ENCODE data around the gene ZNF653.

Gene ZNF653, protein sequence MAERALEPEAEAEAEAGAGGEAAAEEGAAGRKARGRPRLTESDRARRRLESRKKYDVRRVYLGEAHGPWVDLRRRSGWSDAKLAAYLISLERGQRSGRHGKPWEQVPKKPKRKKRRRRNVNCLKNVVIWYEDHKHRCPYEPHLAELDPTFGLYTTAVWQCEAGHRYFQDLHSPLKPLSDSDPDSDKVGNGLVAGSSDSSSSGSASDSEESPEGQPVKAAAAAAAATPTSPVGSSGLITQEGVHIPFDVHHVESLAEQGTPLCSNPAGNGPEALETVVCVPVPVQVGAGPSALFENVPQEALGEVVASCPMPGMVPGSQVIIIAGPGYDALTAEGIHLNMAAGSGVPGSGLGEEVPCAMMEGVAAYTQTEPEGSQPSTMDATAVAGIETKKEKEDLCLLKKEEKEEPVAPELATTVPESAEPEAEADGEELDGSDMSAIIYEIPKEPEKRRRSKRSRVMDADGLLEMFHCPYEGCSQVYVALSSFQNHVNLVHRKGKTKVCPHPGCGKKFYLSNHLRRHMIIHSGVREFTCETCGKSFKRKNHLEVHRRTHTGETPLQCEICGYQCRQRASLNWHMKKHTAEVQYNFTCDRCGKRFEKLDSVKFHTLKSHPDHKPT

DNA sequence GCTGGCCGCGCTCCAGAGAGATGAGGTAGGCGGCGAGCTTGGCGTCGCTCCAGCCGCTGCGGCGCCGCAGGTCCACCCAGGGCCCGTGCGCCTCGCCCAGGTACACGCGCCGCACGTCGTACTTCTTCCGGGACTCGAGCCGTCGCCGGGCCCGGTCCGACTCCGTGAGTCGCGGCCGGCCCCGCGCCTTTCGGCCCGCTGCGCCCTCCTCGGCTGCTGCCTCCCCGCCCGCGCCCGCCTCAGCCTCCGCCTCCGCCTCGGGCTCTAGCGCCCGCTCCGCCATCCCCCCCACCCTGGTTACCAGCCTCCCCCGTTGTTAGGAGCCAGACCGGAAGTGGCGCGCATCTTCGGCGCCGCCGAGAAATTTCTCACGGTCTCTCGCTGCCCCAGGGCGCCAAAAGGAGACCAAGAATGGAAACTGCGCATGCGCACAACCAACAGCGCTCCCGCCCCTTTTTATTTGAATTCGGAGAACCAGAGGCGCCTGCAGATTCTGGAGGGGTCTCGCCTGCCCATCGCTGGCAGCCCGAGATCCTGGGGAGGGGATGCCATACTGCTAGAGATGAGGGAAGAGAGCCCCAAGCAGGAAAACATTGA, at the start of gene ZNF653:
ZNF653 (minus strand) TSS at position 336 of the 597 bp plus-strand sequence; CDS start at position 283, 53 bp downstream.
- H3K27me3 Mint-ChIP-seq = no peaks in the 10 kb centered on the region
- no peaks in the 10 kb centered on the region for H3K9me3 Mint-ChIP-seq
- peaks cover 33% of the 10 kb centered on the region for H3K4me1 Mint-ChIP-seq
- H3K27ac Mint-ChIP-seq (ENCODE audit: low read depth) = peak within 1 kb of the TSS; percentile 97
- DNase-seq (ENCODE audit: low spot score in 2 of 2) (peak; percentile 93 to 94), ATAC-seq (replicated peaks; ENCODE audit: extremely low read depth, poor library complexity, severe bottlenecking) (peak; percentile 67)
- H3K4me3 Mint-ChIP-seq = peak within 1 kb of the TSS; percentile 88
- peaks cover 20% of the 10 kb centered on the region for H3K36me3 Mint-ChIP-seq (ENCODE audit: insufficient read depth)

DNA sequence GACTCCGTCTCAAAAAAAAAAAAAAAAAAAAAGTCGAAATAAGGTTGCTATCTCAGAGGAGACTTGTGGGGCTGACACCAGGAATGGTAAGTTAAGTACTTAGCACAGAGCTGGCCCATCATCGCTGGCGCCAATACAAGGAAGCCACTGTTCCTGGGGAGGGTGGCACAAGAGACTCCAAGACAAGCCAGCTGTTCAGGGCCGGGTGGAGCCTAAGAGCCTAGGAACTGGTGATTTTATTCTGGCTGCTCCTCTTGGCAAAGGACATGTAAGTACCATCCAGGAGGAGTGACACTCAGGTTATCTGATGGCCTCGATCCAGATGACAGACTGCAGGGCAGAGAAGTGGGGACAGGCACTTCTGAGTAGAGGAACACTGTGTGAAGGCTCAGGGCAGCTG, 49.6 kb upstream of the ZNF653 start:
- H3K27ac Mint-ChIP-seq (ENCODE audit: low read depth) = peak overlapping the region; percentile 20
- DNase-seq (ENCODE audit: low spot score in 2 of 2) (no peak), ATAC-seq (replicated peaks; ENCODE audit: extremely low read depth, poor library complexity, severe bottlenecking) (no peak)
- H3K4me3 Mint-ChIP-seq = peak overlapping the region; percentile 6
- no peaks in the 10 kb centered on the region for H3K9me3 Mint-ChIP-seq
- H3K27me3 Mint-ChIP-seq = no peaks in the 10 kb centered on the region
- peaks cover 38% of the 10 kb centered on the region for H3K4me1 Mint-ChIP-seq
- H3K36me3 Mint-ChIP-seq (ENCODE audit: insufficient read depth) = peaks cover 22% of the 10 kb centered on the region

DNA sequence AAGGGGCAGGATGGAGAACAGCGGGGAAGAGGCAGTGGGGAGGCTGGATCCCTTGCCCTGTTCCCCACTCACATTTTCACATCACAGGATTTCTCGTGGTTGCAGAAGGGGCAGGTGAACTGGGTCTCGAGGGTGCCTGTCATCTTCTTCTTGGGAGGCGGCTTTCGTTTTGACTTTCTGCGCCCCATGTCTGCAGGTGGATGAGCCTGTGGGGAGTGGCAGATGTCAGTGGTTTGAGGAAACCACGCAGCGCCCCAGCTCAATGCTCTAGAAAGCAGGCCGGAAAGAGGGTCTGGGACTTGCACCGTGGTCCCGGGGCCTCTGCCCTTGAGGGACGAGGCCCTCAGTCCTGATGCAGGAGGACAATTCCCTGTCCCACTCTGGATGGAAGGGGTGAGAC, 48.5 kb upstream of the ZNF653 start:
- H3K4me1 Mint-ChIP-seq = peaks cover 33% of the 10 kb centered on the region
- DNase-seq (ENCODE audit: low spot score in 2 of 2) (no peak), ATAC-seq (replicated peaks; ENCODE audit: extremely low read depth, poor library complexity, severe bottlenecking) (no peak)

DNA sequence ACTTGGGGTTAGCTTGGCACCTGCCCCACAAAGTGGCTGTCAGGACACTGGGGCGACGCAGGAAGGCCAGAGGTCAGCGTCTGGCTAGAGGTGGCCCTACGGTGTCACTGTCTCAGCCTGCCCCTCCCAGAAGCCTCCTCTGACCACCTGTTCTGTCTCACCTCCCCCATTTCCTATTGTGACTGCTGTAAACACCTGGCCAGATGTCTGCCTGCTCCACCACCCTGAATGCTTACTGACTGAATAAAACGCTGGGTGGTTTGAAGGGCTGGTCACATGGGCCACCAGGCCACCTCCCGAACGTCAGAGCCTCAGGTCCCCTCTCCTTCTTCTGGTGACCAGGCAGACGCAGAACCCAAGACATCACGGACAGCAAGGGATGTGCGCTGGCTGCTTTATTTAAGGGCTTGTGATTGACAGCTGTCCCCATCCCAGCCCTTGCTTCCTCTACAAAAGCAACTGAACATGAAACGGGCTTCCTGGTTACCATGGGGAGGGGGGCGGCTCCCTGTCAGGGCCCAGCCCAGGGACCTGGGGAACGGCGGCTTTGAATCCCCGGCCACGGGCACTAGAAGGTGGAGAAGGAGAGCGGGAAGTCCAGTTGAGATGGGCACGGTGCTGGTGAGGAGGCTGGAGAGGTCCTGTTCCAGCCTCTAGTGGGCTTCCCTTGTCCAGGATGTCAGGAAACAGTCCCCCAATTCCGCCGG, 47.2 kb upstream of the ZNF653 start:
- ATAC-seq (replicated peaks; ENCODE audit: extremely low read depth, poor library complexity, severe bottlenecking) = no peak
- H3K27ac Mint-ChIP-seq (ENCODE audit: low read depth) = no peak overlapping the region
- no peak overlapping the region for H3K4me3 Mint-ChIP-seq

More for the DNA sequence above, 48.5 kb upstream of the ZNF653 start:
- Mint-ChIP-seq H3K27me3 (no peaks in the 10 kb centered on the region), H3K27ac (ENCODE audit: low read depth) (peak overlapping the region; percentile 55), H3K4me3 (no peak overlapping the region), H3K36me3 (ENCODE audit: insufficient read depth) (peaks cover 16% of the 10 kb centered on the region), H3K9me3 (no peaks in the 10 kb centered on the region)

DNA sequence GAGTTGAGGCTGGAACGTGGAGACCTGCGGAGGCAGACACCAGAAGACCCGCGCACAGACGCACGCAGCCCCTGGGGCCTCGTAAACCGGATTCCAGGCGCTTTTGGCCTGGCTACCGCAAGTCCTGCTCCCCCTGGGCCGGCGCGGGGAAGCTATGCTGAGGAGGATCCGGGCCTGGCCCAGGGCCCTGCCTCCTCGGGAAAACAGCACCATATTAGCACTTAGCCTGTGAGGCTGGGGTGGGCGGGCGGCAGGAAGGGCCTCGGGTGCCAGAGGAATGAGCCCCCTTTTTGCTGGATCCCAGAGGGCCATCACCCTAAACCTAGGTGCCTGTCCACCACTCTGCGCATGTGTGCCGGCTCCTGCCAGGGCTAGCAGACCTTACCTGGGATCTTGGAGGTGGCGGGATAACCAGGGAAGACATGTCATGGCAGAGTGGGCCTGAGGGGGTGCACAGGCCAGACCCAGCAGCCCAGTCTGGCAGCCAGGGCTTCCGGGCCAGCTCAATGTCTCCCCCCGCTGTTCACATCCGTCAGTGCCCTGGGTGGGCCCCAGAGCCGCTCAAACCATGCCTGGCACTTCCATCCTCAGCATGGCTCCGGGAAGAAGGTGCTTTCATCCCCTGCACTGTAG, 46.1 kb upstream of the ZNF653 start:
- Mint-ChIP-seq H3K36me3 (ENCODE audit: insufficient read depth) (peaks cover 12% of the 10 kb centered on the region), H3K4me1 (peaks cover 13% of the 10 kb centered on the region), H3K4me3 (no peak overlapping the region), H3K27ac (ENCODE audit: low read depth) (no peak overlapping the region), H3K9me3 (no peaks in the 10 kb centered on the region), H3K27me3 (no peaks in the 10 kb centered on the region)
- DNase-seq (ENCODE audit: low spot score in 2 of 2) (no peak), ATAC-seq (replicated peaks; ENCODE audit: extremely low read depth, poor library complexity, severe bottlenecking) (no peak)

More for the DNA sequence above, 47.2 kb upstream of the ZNF653 start:
- Mint-ChIP-seq H3K4me1 (peaks cover 21% of the 10 kb centered on the region), H3K36me3 (ENCODE audit: insufficient read depth) (peaks cover 12% of the 10 kb centered on the region), H3K27me3 (no peaks in the 10 kb centered on the region), H3K9me3 (no peaks in the 10 kb centered on the region)
- no peak for DNase-seq (ENCODE audit: low spot score in 2 of 2)

DNA sequence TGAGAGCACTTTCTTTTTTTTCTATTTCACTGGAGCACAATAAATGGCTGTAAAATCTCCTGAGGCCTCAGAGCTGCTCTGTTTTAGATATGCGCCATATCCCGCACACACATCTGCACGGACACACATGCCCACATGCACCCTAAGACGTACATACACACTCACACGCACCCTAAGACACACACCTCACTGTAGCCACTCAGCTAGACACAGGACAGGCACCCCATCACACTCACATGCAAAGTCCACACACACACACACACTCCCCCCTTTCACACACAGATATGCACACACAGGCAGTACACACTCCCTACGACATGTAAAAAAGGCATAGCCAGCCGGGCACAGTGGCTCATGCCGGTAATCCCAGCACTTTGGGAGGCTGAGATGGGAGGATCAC, 44.6 kb upstream of the ZNF653 start:
- H3K4me3 Mint-ChIP-seq = no peak overlapping the region
- no peak for DNase-seq (ENCODE audit: low spot score in 2 of 2)
- H3K27ac Mint-ChIP-seq (ENCODE audit: low read depth) = no peak overlapping the region
- peaks cover 12% of the 10 kb centered on the region for H3K36me3 Mint-ChIP-seq (ENCODE audit: insufficient read depth)
- no peak for ATAC-seq (replicated peaks; ENCODE audit: extremely low read depth, poor library complexity, severe bottlenecking)
- H3K9me3 Mint-ChIP-seq = no peaks in the 10 kb centered on the region
- H3K4me1 Mint-ChIP-seq = peaks cover 2% of the 10 kb centered on the region
- H3K27me3 Mint-ChIP-seq = no peaks in the 10 kb centered on the region

DNA sequence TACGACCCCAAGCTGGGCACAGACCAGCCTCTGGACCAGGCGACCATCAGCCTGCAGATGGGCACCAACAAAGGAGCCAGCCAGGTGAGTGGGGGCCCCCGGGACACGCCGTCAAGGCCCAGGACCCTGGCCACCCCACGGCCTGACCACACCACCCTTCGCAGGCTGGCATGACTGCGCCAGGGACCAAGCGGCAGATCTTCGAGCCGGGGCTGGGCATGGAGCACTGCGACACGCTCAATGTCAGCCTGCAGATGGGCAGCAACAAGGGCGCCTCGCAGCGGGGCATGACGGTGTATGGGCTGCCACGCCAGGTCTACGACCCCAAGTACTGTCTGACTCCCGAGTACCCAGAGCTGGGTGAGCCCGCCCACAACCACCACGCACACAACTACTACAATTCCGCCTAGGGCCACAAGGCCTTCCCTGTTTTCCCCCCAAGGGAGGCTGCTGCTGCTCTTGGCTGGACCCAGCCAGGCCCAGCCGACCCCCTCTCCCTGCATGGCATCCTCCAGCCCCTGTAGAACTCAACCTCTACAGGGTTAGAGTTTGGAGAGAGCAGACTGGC, 43.8 kb upstream of the ZNF653 start:
- H3K27me3 Mint-ChIP-seq = no peaks in the 10 kb centered on the region

DNA sequence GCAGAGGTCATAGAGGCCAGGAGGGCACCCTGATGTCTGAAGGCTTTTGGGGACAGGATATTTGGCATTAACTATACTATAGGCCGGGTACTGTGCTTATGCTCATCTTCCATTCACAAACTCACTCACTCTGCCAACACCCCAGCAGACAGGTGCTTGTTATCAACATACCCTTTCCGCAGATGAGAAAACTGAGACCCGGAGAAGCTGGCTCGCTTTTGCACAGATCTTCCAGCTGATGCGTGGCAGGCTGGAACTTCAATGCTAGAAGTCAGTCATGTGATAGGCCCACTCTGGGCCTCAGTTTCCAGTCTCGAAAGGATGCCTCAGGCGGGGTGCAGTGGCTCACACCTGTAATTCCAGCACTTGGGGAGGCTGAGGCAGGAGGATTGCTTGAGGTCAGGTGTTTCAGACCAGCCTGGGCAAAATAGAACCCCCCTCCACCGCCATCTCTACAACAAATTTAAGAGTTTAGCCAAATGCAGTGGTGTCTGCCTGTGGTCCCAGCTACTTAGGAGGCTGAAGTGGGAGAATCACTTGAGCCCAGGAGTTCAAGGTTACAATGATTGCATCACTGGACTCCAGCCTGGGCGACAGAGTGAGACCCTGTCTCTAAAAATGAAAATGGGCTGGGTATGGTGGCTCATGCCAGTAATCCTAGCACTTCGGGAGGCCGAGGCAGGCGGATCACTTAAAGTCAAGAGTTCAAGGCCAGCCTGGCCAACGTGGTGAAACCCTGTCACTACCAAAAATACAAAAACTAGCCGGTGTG, 42.5 kb upstream of the ZNF653 start:
- Mint-ChIP-seq H3K27me3 (peaks cover 9% of the 10 kb centered on the region), H3K9me3 (no peaks in the 10 kb centered on the region), H3K36me3 (ENCODE audit: insufficient read depth) (peaks cover 8% of the 10 kb centered on the region), H3K27ac (ENCODE audit: low read depth) (no peak overlapping the region), H3K4me3 (no peak overlapping the region), H3K4me1 (no peaks in the 10 kb centered on the region)
- DNase-seq (ENCODE audit: low spot score in 2 of 2) = no peak
- ATAC-seq (replicated peaks; ENCODE audit: extremely low read depth, poor library complexity, severe bottlenecking) = no peak

More for the DNA sequence above, 43.8 kb upstream of the ZNF653 start:
- ATAC-seq (replicated peaks; ENCODE audit: extremely low read depth, poor library complexity, severe bottlenecking) (no peak), DNase-seq (ENCODE audit: low spot score in 2 of 2) (no peak)
- H3K4me1 Mint-ChIP-seq = no peaks in the 10 kb centered on the region
- H3K27ac Mint-ChIP-seq (ENCODE audit: low read depth) = no peak overlapping the region
- no peak overlapping the region for H3K4me3 Mint-ChIP-seq
- H3K9me3 Mint-ChIP-seq = no peaks in the 10 kb centered on the region
- H3K36me3 Mint-ChIP-seq (ENCODE audit: insufficient read depth) = peaks cover 12% of the 10 kb centered on the region

DNA sequence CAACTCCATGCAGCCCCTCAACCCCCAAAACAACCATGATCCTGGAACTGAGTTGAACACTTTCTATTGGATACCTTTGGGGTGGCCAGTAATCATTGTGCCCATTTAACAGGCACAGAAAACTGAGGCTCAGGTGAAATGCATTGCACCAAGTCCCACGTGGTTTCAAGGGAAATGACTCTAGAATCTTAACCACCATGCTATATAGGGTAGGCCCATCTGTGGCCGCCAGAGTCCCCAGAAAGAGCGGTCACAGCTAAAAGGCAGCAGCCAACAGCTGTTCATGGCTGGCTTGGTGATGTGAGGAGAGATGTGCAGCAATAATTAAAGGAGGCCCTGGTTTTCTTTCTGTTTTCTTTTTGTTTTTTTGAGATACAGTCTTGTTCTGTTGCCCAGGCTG, 35.6 kb upstream of the ZNF653 start:
- no peak overlapping the region for H3K4me3 Mint-ChIP-seq
- ATAC-seq (replicated peaks; ENCODE audit: extremely low read depth, poor library complexity, severe bottlenecking) (no peak), DNase-seq (ENCODE audit: low spot score in 2 of 2) (no peak)
- no peaks in the 10 kb centered on the region for H3K36me3 Mint-ChIP-seq (ENCODE audit: insufficient read depth)
- no peak overlapping the region for H3K27ac Mint-ChIP-seq (ENCODE audit: low read depth)
- H3K9me3 Mint-ChIP-seq = no peaks in the 10 kb centered on the region
- H3K4me1 Mint-ChIP-seq = no peaks in the 10 kb centered on the region
- H3K27me3 Mint-ChIP-seq = peaks cover 33% of the 10 kb centered on the region

DNA sequence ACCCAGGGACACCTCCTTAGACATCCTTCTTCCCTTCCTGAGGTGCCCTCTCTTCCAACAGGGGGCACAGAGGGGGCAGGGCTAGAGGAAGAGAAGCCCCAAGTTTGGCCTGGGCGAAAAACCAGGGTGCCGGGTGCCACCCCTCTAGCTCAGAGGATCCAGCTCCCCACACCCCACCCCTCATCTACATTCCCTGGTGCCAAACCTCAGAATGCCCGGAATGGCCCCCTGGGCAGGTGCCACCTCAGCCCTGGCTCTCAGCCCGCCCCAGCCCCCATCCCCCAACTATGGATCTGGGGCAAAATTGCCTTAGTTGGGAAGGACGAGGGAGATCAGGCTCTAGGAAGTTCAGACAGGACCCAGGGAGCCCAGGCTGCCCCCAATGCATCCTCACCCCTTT, 35.0 kb upstream of the ZNF653 start:
- H3K27me3 Mint-ChIP-seq = peaks cover 33% of the 10 kb centered on the region
- H3K27ac Mint-ChIP-seq (ENCODE audit: low read depth) = no peak overlapping the region
- H3K4me3 Mint-ChIP-seq = no peak overlapping the region
- H3K9me3 Mint-ChIP-seq = no peaks in the 10 kb centered on the region
- H3K36me3 Mint-ChIP-seq (ENCODE audit: insufficient read depth) = no peaks in the 10 kb centered on the region
- ATAC-seq (replicated peaks; ENCODE audit: extremely low read depth, poor library complexity, severe bottlenecking) = no peak
- H3K4me1 Mint-ChIP-seq = peaks cover 3% of the 10 kb centered on the region
- DNase-seq (ENCODE audit: low spot score in 2 of 2) = no peak

DNA sequence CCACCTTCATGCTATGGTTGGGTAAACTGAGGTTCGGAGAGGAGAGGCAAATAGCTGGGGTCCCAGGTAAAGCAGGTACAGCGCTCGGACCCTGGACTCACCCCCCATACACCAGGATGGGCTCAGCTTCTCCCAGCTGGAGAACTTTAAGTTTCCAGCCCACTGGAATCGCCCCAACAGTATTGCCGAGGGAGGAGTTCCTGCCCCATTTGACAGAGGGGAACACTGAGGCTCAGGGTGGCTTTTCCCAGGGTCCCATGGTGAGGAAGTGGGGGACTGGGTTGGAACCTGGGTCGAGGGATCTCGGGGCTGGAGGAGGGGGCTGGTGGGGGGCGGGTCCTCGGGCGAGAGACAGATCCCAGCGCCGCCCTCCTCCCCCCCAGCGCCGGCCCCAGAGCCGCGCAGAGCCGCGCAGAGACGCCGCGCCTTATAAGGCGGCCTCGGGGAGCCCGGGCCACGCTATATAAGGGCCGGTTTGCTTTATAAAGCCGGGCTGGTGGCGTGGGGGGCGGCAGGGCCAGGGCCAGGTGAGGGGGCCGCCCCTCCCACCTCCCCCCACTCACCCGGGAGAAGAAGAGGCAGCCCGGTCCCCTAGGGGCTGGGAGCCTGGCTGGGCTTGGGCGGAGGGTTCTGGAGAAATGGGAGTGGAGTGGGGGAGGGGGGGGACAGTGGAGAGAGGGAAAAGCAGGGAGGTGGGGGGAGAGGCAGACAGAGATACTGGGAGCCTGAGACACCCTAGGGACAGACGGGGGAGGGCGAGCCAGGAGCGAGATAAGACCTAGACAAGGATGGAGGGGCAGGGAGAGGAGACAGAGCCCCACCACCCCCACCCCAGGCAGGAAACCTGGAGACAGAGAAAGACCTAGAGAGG, 34.1 kb upstream of the ZNF653 start:
- Mint-ChIP-seq H3K4me1 (peaks cover 8% of the 10 kb centered on the region), H3K36me3 (ENCODE audit: insufficient read depth) (no peaks in the 10 kb centered on the region), H3K9me3 (no peaks in the 10 kb centered on the region), H3K4me3 (no peak overlapping the region), H3K27me3 (peaks cover 33% of the 10 kb centered on the region), H3K27ac (ENCODE audit: low read depth) (no peak overlapping the region)
- no peak for ATAC-seq (replicated peaks; ENCODE audit: extremely low read depth, poor library complexity, severe bottlenecking)
- no peak for DNase-seq (ENCODE audit: low spot score in 2 of 2)
